ENCODE results near the gene GAS2L3. TPM values are rescaled to one million over a fixed set of nuclear protein-coding genes. Genes with fewer than 3 reads are reported as not detected.

The GAS2L3 gene
- total and polyA plus RNA-seq, 2 donors from 2014 or later: 1.7 to 12.6 TPM

DNA sequence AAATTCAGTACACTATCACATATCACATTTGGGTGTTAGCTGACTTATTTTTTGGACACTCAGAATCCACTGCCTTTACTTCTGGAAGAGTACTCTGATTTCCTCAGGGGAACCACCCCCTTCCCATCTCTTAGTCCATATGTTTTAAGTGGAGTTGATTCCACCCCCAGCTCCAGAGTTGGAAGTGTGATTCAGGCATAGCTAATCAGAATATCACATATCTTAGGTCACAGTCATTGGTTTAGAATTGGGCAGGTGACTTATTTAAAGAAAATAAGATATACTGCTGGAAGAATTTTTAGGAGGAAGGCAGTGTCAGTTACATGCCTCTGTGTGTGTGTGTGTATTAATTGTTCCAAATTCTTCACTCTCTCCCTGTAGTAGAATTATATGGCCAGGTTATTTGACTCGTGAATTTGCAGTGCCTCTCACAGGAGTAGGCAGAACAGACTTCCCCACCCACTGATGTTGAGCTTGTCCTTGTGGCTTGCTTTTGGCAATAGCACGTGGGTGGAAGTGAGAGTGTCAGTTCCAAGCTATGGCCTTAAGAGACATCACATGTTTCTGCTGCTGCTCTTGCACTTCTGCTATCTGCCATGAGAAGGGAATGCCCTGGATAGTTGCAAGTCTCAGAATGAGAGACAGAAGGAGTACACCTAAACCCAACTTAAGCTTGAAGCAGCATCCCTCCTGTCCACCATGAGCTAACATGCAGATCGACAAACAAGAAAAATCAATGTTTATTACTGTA lies 6.4 kb upstream of the GAS2L3 start:
- DNase-seq: peak in 1 of 5 donors; percentile 3
- Histone ChIP-seq H3K27me3 (ENCODE audit: control insufficient read depth, insufficient read depth, low read length) (no peaks in the 10 kb centered on the region), H3K27ac (ENCODE audit: low read depth in 2 of 2, low read length in 2 of 2) (no peak overlapping the region), H3K4me3 (ENCODE audit: low read length in 3 of 3) (no peak overlapping the region), H3K9me3 (ENCODE audit: control insufficient read depth in 2 of 3, insufficient read depth in 1 of 3, low read length in 3 of 3) (no peaks in the 10 kb centered on the region), H3K9ac (ENCODE audit: low read length in 3 of 3) (no peak overlapping the region), H3K36me3 (ENCODE audit: control insufficient read depth in 2 of 3, insufficient read depth in 3 of 3, low read length in 3 of 3) (no peaks in the 10 kb centered on the region), H3K4me1 (ENCODE audit: control insufficient read depth in 2 of 3, insufficient read depth in 2 of 3, low read depth in 1 of 3, low read length in 3 of 3) (no peaks in the 10 kb centered on the region)
- intact Hi-C loops (cut with DNase I): no loop called here
- TF ChIP-seq, protein P1, sequence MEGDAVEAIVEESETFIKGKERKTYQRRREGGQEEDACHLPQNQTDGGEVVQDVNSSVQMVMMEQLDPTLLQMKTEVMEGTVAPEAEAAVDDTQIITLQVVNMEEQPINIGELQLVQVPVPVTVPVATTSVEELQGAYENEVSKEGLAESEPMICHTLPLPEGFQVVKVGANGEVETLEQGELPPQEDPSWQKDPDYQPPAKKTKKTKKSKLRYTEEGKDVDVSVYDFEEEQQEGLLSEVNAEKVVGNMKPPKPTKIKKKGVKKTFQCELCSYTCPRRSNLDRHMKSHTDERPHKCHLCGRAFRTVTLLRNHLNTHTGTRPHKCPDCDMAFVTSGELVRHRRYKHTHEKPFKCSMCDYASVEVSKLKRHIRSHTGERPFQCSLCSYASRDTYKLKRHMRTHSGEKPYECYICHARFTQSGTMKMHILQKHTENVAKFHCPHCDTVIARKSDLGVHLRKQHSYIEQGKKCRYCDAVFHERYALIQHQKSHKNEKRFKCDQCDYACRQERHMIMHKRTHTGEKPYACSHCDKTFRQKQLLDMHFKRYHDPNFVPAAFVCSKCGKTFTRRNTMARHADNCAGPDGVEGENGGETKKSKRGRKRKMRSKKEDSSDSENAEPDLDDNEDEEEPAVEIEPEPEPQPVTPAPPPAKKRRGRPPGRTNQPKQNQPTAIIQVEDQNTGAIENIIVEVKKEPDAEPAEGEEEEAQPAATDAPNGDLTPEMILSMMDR (IDR thresholded peaks at IDR 0.05; ENCODE audit: borderline replicate concordance, extremely low read depth, insufficient read depth): no peak
- FAIRE-seq: no peak

DNA sequence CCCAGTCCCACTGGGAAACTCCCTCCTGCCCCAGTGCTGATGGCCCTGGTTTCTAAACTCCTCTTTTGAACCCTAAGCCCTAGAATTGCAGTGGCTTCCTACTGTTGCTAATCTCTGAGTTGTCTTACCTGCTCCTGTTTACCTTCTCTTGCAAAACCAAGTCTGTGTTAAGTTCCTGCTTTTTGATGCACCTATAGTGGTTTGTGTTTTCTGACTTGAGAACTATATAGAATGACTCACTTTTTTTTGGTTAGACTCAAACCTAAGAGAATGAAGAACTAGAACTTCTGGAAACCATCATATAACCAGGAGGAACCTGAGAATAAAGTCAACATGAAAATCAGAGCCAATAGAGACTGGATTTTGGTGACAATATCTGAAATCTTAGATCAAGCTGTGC lies 5.5 kb upstream of the GAS2L3 start:
- Histone ChIP-seq H3K27ac (ENCODE audit: low read depth in 2 of 2, low read length in 2 of 2) (no peak overlapping the region), H3K4me3 (ENCODE audit: low read length in 3 of 3) (no peak overlapping the region), H3K4me1 (ENCODE audit: control insufficient read depth in 2 of 3, insufficient read depth in 2 of 3, low read depth in 1 of 3, low read length in 3 of 3) (peaks cover 0 to 1% (median 0%) of the 10 kb centered on the region in 3 donors), H3K36me3 (ENCODE audit: control insufficient read depth in 2 of 3, insufficient read depth in 3 of 3, low read length in 3 of 3) (no peaks in the 10 kb centered on the region), H3K9me3 (ENCODE audit: control insufficient read depth in 2 of 3, insufficient read depth in 1 of 3, low read length in 3 of 3) (no peaks in the 10 kb centered on the region), H3K9ac (ENCODE audit: low read length in 3 of 3) (no peak overlapping the region), H3K27me3 (ENCODE audit: control insufficient read depth, insufficient read depth, low read length) (no peaks in the 10 kb centered on the region)
- TF ChIP-seq, protein P1 (IDR thresholded peaks at IDR 0.05; ENCODE audit: borderline replicate concordance, extremely low read depth, insufficient read depth): no peak
- DNase-seq (no peak), FAIRE-seq (no peak)
- intact Hi-C loops (cut with DNase I): no loop called here

DNA sequence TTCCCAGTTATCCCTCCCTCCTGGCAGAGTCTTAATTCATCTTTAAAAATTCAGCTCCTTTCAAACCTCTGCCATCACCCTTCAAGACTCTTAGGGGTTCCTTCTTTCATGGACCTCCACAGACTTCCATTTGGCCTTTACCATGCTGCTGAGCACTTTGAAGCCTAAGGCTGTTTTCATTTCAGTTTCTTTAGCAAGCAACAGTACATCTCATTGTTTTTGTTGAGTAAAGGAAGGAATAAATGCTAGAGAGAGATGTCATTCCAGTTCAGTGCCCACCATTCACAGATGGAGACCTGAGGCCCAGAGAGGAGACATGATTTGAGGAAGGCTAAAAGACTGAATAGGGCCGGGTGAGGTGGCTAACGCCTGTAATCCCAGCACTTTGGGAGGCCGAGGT lies 1.3 kb upstream of the GAS2L3 start:
- TF ChIP-seq, protein P1 (IDR thresholded peaks at IDR 0.05; ENCODE audit: borderline replicate concordance, extremely low read depth, insufficient read depth): no peak
- DNase-seq (no peak), FAIRE-seq (no peak)
- no peak overlapping the region for H3K27ac ChIP-seq (ENCODE audit: low read depth in 2 of 2, low read length in 2 of 2)
- H3K4me3 ChIP-seq (ENCODE audit: low read length in 3 of 3): no peak overlapping the region
- H3K4me1 ChIP-seq (ENCODE audit: control insufficient read depth in 2 of 3, insufficient read depth in 2 of 3, low read depth in 1 of 3, low read length in 3 of 3): peaks cover 0 to 9% (median 7%) of the 10 kb centered on the region in 3 donors
- no peaks in the 10 kb centered on the region for H3K9me3 ChIP-seq (ENCODE audit: control insufficient read depth in 2 of 3, insufficient read depth in 1 of 3, low read length in 3 of 3)
- H3K36me3 ChIP-seq (ENCODE audit: control insufficient read depth in 2 of 3, insufficient read depth in 3 of 3, low read length in 3 of 3): no peaks in the 10 kb centered on the region
- H3K27me3 ChIP-seq (ENCODE audit: control insufficient read depth, insufficient read depth, low read length): no peaks in the 10 kb centered on the region
- no peak overlapping the region for H3K9ac ChIP-seq (ENCODE audit: low read length in 3 of 3)
- intact Hi-C loops (cut with DNase I): no loop called here

All from kidney (tissue), 14 donors.